GM13976 (cell line): ENCODE measurements around the gene OPHN1.

Source experiments
- DNase-seq: peaks from one replicate; pipeline ENCODE4 v3.0.0; 2012; ENCODE audit warnings: low spot score
- CTCF ChIP-seq: IDR thresholded peaks from 2 replicates; pipeline ENCODE4 v1.5.1; 2012; ENCODE audit warnings: borderline replicate concordance, mild to moderate bottlenecking; ENCODE audit not compliant: insufficient read depth; ENCODE audit errors: extremely low read depth, missing control alignments, control extremely low read depth
- in situ Hi-C: fragments of 300-500 bp; cut with MboI; formaldehyde crosslinking; loops from one replicate; pipeline ENCODE4 v1.12.0; 2022; ENCODE audit warnings: low sequenced_read_pairs, mixed read lengths, inconsistent platforms; ENCODE audit not compliant: unreplicated experiment

Gene OPHN1

GRCh38 chrX:68376373-68376772 is 56.9 kb downstream of the OPHN1 start:
- DNase-seq = no peak
- in situ Hi-C loops = no loop called here
- TF ChIP-seq CTCF = no peak

GRCh38 chrX:68375803-68376202 is 57.5 kb downstream of the OPHN1 start:
- in situ Hi-C loops = no loop called here
- no peak for DNase-seq

GRCh38 chrX:68372665-68373064 is 60.6 kb downstream of the OPHN1 start:
- TF ChIP-seq CTCF = no peak
- in situ Hi-C loops = no loop called here
- no peak for DNase-seq

More at GRCh38 chrX:68375803-68376202, 57.5 kb downstream of the OPHN1 start:
- no peak for TF ChIP-seq CTCF

- no peak for DNase-seq
- in situ Hi-C loops = no loop called here
Observed at GRCh38 chrX:68369559-68369958, 63.7 kb downstream of the OPHN1 start.

GRCh38 chrX:68365341-68365740 is 68.0 kb downstream of the OPHN1 start:
- no peak for DNase-seq
- in situ Hi-C loops = no loop called here
- TF ChIP-seq CTCF = no peak

More at GRCh38 chrX:68369559-68369958, 63.7 kb downstream of the OPHN1 start:
- TF ChIP-seq CTCF = no peak

GRCh38 chrX:68363984-68364383 is 69.3 kb downstream of the OPHN1 start:
- TF ChIP-seq CTCF = no peak
- no peak for DNase-seq
- in situ Hi-C loops = no loop called here

- TF ChIP-seq CTCF = no peak
- in situ Hi-C loops = no loop called here
- no peak for DNase-seq
Observed at GRCh38 chrX:68358679-68359078, 74.6 kb downstream of the OPHN1 start.
